ENCODE measurements around the gene TBX19.

DNA sequence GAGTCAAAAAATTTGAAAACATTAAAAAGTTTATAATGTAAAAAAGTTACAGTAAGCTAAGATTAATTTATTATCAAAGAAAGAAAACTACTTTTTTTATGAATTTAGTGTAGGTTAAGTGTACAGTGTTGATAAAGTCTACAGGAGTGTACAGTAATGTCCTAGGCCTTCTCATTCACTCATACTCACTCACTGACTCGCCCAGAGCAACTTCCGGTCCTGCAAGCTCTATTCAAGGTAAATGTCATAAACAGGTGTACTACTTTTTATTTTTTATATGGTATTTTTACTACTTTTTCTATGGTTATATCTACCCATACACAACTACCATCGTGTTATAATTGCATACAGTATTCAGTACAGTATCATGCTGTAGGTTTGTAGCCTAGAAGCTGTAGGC is 49.6 kb downstream of the TBX19 start:
- no peak for TF ChIP-seq DPF2 (IDR thresholded peaks at IDR 0.05)
- TF ChIP-seq, protein P1, sequence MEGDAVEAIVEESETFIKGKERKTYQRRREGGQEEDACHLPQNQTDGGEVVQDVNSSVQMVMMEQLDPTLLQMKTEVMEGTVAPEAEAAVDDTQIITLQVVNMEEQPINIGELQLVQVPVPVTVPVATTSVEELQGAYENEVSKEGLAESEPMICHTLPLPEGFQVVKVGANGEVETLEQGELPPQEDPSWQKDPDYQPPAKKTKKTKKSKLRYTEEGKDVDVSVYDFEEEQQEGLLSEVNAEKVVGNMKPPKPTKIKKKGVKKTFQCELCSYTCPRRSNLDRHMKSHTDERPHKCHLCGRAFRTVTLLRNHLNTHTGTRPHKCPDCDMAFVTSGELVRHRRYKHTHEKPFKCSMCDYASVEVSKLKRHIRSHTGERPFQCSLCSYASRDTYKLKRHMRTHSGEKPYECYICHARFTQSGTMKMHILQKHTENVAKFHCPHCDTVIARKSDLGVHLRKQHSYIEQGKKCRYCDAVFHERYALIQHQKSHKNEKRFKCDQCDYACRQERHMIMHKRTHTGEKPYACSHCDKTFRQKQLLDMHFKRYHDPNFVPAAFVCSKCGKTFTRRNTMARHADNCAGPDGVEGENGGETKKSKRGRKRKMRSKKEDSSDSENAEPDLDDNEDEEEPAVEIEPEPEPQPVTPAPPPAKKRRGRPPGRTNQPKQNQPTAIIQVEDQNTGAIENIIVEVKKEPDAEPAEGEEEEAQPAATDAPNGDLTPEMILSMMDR (IDR thresholded peaks at IDR 0.05 in 2 of 3, conservative IDR thresholded peaks at IDR 0.05 in 1 of 3; ENCODE audit: control insufficient read depth in 2 of 3, extremely low read depth in 1 of 3, insufficient read depth in 1 of 3, low read depth in 3 of 3, low read length in 3 of 3) = no peak
- TF ChIP-seq POLR2A (IDR thresholded peaks at IDR 0.05; ENCODE audit: low read depth, low read length) = no peak
- TF ChIP-seq CEBPB (IDR thresholded peaks at IDR 0.05; ENCODE audit: borderline replicate concordance in 1 of 2, low read depth in 2 of 2, low read length in 2 of 2) = no peak
- TF ChIP-seq STAT1 (conservative IDR thresholded peaks at IDR 0.05) = no peak
- no peak for TF ChIP-seq SUPT20H (IDR thresholded peaks at IDR 0.05; ENCODE audit: borderline replicate concordance, control insufficient read depth, low read depth, low read length)
- no peak for TF ChIP-seq ZNF207 (IDR thresholded peaks at IDR 0.05; ENCODE audit: borderline replicate concordance)
- no peak for TF ChIP-seq TCF7 (IDR thresholded peaks at IDR 0.05; ENCODE audit: borderline replicate concordance)
- TF ChIP-seq MYC (IDR thresholded peaks at IDR 0.05; ENCODE audit: insufficient read depth, insufficient read length, insufficient replicate concordance, low read length, severe bottlenecking) = no peak
- TF ChIP-seq YY1 (IDR thresholded peaks at IDR 0.05; ENCODE audit: low read depth, low read length) = no peak
